Spleen (tissue), 7 donors: ENCODE results near the gene CCDC106.

Experiments used
- CTCF ChIP-seq, 11 experiments: fragments of 200-600 bp in 7 of 11; fragments of 450-650 bp in 4 of 11; sonication (generic) in 4 of 11; IDR thresholded peaks in 8 of 11; conservative IDR thresholded peaks in 3 of 11; 1 replicate in 7 of 11; 2 replicates in 4 of 11; pipeline versions ENCODE4 v1.4.0 to v1.8.0; 2016 to 2021; ENCODE audit warnings: antibody characterized with exemption in 11 of 11, inconsistent platforms in 4 of 11, mild to moderate bottlenecking in 1 of 11
- POLR2AphosphoS5 ChIP-seq, 3 donors: sonication (generic); formaldehyde crosslinking; IDR thresholded peaks; one replicate each; pipeline ENCODE4 v1.5.1; 2017; ENCODE audit warnings: antibody characterized with exemption in 3 of 3
- donor health status: DM: no; HTN: no; CAD: no; lungs with moderate emphysema.
- donor health status: DM: no; HTN: no; CAD: no.
- donor health status: DM: no; HTN: no; CAD: no.

- no peak for TF ChIP-seq CTCF (IDR thresholded peaks at IDR 0.05 in 8 of 11, conservative IDR thresholded peaks at IDR 0.05 in 3 of 11)
- no peak for TF ChIP-seq POLR2AphosphoS5 (IDR thresholded peaks at IDR 0.05)
Observed at GRCh38 chr19:55660404-55660803, 12.4 kb downstream of the CCDC106 start.
